Endodermal cell (in vitro differentiated cells): ENCODE results near the gene CNTNAP4. TPM values are rescaled to one million over a fixed set of nuclear protein-coding genes. Genes with fewer than 3 reads are reported as not detected.

Experiments used
- DNase-seq: peaks from one replicate; pipeline ENCODE4 v3.0.0-alpha.2; 2017
- H3K27ac ChIP-seq: 2 replicates; pipeline ENCODE4 v1.5.1; 2013; ENCODE audit warnings: mild to moderate bottlenecking, low read depth, low read length, moderate library complexity
- H3K27me3 ChIP-seq: 2 replicates; pipeline ENCODE4 v1.6.1; 2013; ENCODE audit warnings: mild to moderate bottlenecking, low read length, moderate library complexity; ENCODE audit not compliant: insufficient read depth, control insufficient read depth, poor library complexity, severe bottlenecking
- H3K36me3 ChIP-seq: 2 replicates; pipeline ENCODE4 v1.7.0; 2013; ENCODE audit warnings: mild to moderate bottlenecking, low read length, moderate library complexity; ENCODE audit not compliant: control insufficient read depth, insufficient read depth
- H3K4me1 ChIP-seq: one replicate; pipeline ENCODE4 v1.7.0; 2013; ENCODE audit warnings: low read length; ENCODE audit not compliant: control insufficient read depth, insufficient read depth
- H3K4me3 ChIP-seq: 2 replicates; pipeline ENCODE4 v1.5.1; 2013; ENCODE audit warnings: mild to moderate bottlenecking, low read length, moderate library complexity
- H3K9ac ChIP-seq: 2 replicates; pipeline ENCODE4 v1.6.1; 2013; ENCODE audit warnings: mild to moderate bottlenecking, low read length, moderate library complexity; ENCODE audit not compliant: poor library complexity, severe bottlenecking; ENCODE audit errors: extremely low read depth
- H3K9me3 ChIP-seq: 2 replicates; pipeline ENCODE4 v1.6.1; 2013; ENCODE audit warnings: mild to moderate bottlenecking, low read length, moderate library complexity; ENCODE audit not compliant: control insufficient read depth
- H3K27ac Mint-ChIP-seq: 2 replicates; pipeline ENCODE4 v1.8.0; 2020; ENCODE audit warnings: mixed read lengths
- H3K27me3 Mint-ChIP-seq: 2 replicates; pipeline ENCODE4 v1.8.0; 2021; ENCODE audit warnings: mild to moderate bottlenecking, mixed read lengths; ENCODE audit not compliant: insufficient read depth
- H3K36me3 Mint-ChIP-seq: 2 replicates; pipeline ENCODE4 v1.8.0; 2020; ENCODE audit warnings: low read depth, mixed read lengths
- H3K4me1 Mint-ChIP-seq: 2 replicates; pipeline ENCODE4 v1.8.0; 2020; ENCODE audit warnings: mixed read lengths
- H3K4me3 Mint-ChIP-seq: 2 replicates; pipeline ENCODE4 v1.8.0; 2020; ENCODE audit warnings: mild to moderate bottlenecking, moderate library complexity, mixed read lengths
- H3K9me3 Mint-ChIP-seq: 2 replicates; pipeline ENCODE4 v1.8.0; 2020; ENCODE audit warnings: mild to moderate bottlenecking, mixed read lengths
- CTCF ChIP-seq: fragments of 200-600 bp; sonication (generic); conservative IDR thresholded peaks from 2 replicates; pipeline ENCODE4 v1.5.0; 2021; ENCODE audit warnings: antibody characterized with exemption, mild to moderate bottlenecking
- WGBS, 2 experiments: methylation state at CpG; one replicate each; pipeline versions ENCODE4 v1.1.5 to v1.1.7; 2013; ENCODE audit warnings: missing lambda C conversion rate in 2 of 2, mixed read lengths in 1 of 2; ENCODE audit not compliant: insufficient coverage in 1 of 2, insufficient read length in 1 of 2; 5-methylcytosine and 5-hydroxymethylcytosine counted together
- total RNA-seq, 2 donors: library from RNA; stranded (reverse); fragmentation: NEBNext Ultra II Directional in 1 of 2; extraction: Animal tissue kit (Norgen Biotek cat#: 25700) in 1 of 2; gene quantifications; 2 replicates in 1 of 2; 3 replicates in 1 of 2; pipeline ENCODE4 v1.2.1, GENCODE V29; 2021

CNTNAP4 gene
- total RNA-seq, 2 donors from 2014 or later, result 0.24 to 0.55 TPM

GRCh38 chr16:76503091-76503490 is 225.9 kb downstream of the CNTNAP4 start:
- H3K9me3 Mint-ChIP-seq, result peaks cover 5% of the 10 kb centered on the region
- Histone ChIP-seq H3K9ac (no peak overlapping the region), H3K27ac (no peak overlapping the region), H3K4me3 (no peak overlapping the region), H3K27me3 (no peaks in the 10 kb centered on the region), H3K36me3 (no peaks in the 10 kb centered on the region), H3K4me1 (no peaks in the 10 kb centered on the region), H3K9me3 (no peaks in the 10 kb centered on the region)
- H3K4me1 Mint-ChIP-seq, result peaks cover 6% of the 10 kb centered on the region
- H3K27ac Mint-ChIP-seq, result no peak overlapping the region
- H3K36me3 Mint-ChIP-seq, result peaks cover 2% of the 10 kb centered on the region
- no peak for TF ChIP-seq CTCF
- H3K27me3 Mint-ChIP-seq, result no peaks in the 10 kb centered on the region
- no peak overlapping the region for H3K4me3 Mint-ChIP-seq
- no peak for DNase-seq

GRCh38 chr16:76511203-76511602 is 234.0 kb downstream of the CNTNAP4 start:
- H3K9me3 Mint-ChIP-seq, result peaks cover 3% of the 10 kb centered on the region
- H3K27me3 Mint-ChIP-seq, result peaks cover 15% of the 10 kb centered on the region
- H3K27me3 ChIP-seq, result no peaks in the 10 kb centered on the region
- H3K9me3 ChIP-seq, result no peaks in the 10 kb centered on the region
- no peak for DNase-seq
- H3K27ac ChIP-seq, result no peak overlapping the region
- no peak overlapping the region for H3K9ac ChIP-seq
- H3K4me1 ChIP-seq, result no peaks in the 10 kb centered on the region
- H3K27ac Mint-ChIP-seq, result no peak overlapping the region
- WGBS, 2 experiments, result 96 to 97% methylated on average over 3 of the region's 3 CpGs
- H3K4me1 Mint-ChIP-seq, result peaks cover 17% of the 10 kb centered on the region
- no peaks in the 10 kb centered on the region for H3K36me3 ChIP-seq
- no peak overlapping the region for H3K4me3 Mint-ChIP-seq
- H3K36me3 Mint-ChIP-seq, result no peaks in the 10 kb centered on the region
- H3K4me3 ChIP-seq, result no peak overlapping the region
- TF ChIP-seq CTCF, result no peak

- TF ChIP-seq CTCF, result no peak
- Histone ChIP-seq H3K9me3 (no peaks in the 10 kb centered on the region), H3K4me3 (no peak overlapping the region), H3K36me3 (no peaks in the 10 kb centered on the region), H3K27ac (no peak overlapping the region), H3K27me3 (no peaks in the 10 kb centered on the region), H3K4me1 (peaks cover 9% of the 10 kb centered on the region), H3K9ac (no peak overlapping the region)
- Mint-ChIP-seq H3K9me3 (peaks cover 3% of the 10 kb centered on the region), H3K27ac (peak overlapping the region; percentile 68), H3K36me3 (no peaks in the 10 kb centered on the region), H3K4me3 (no peak overlapping the region), H3K27me3 (no peaks in the 10 kb centered on the region), H3K4me1 (peaks cover 15% of the 10 kb centered on the region)
- DNase-seq, result peak; percentile 60
- WGBS, 2 experiments, result 33 to 35% methylated on average over 1 of the region's 1 CpG
Measured at GRCh38 chr16:76518781-76519180, 241.6 kb downstream of the CNTNAP4 start.
